GM23338 (cell line): ENCODE data around the gene STIM1. TPM values are rescaled to one million over a fixed set of nuclear protein-coding genes. Genes with fewer than 3 reads are reported as not detected.

ENCODE experiments used
- ATAC-seq: fragments of 200-7000 bp; cut with Tn5 transposase; 3 replicates; pipeline ENCODE4 v1.9.1; 2020
- DNase-seq: peaks from one replicate; pipeline ENCODE4 v3.0.0-alpha.2; 2015; ENCODE audit warnings: low spot score
- H2AFZ ChIP-seq: fragments of 200-600 bp; sonication (generic); 2 replicates; pipeline ENCODE4 v1.8.0; 2016; ENCODE audit warnings: antibody characterized with exemption, mild to moderate bottlenecking, moderate library complexity
- H3F3A ChIP-seq: fragments of 200-600 bp; sonication (generic); replicated peaks from 2 replicates; pipeline ENCODE4 v1.8.0; 2017; ENCODE audit warnings: antibody characterized with exemption, mixed run types, low read depth
- H3K27ac ChIP-seq: fragments of 200-600 bp; sonication (generic); 2 replicates; pipeline ENCODE4 v1.6.1; 2016; ENCODE audit warnings: low read depth
- H3K27me3 ChIP-seq: fragments of 200-600 bp; sonication (generic); 2 replicates; pipeline ENCODE4 v1.8.0; 2016; ENCODE audit warnings: mild to moderate bottlenecking, mixed run types, moderate library complexity; ENCODE audit not compliant: insufficient read depth
- H3K36me3 ChIP-seq: fragments of 200-600 bp; sonication (generic); 2 replicates; pipeline ENCODE4 v1.8.0; 2016; ENCODE audit warnings: mild to moderate bottlenecking; ENCODE audit not compliant: insufficient read depth
- H3K4me1 ChIP-seq: fragments of 200-600 bp; sonication (generic); 2 replicates; pipeline ENCODE4 v1.8.0; 2016; ENCODE audit warnings: mild to moderate bottlenecking, moderate library complexity; ENCODE audit not compliant: insufficient read depth
- H3K4me2 ChIP-seq: fragments of 200-600 bp; sonication (generic); 2 replicates; pipeline ENCODE4 v1.7.1; 2017; ENCODE audit warnings: mixed run types
- H3K4me3 ChIP-seq: fragments of 200-600 bp; sonication (generic); 2 replicates; pipeline ENCODE4 v1.6.1; 2016; ENCODE audit warnings: mixed run types
- H3K79me2 ChIP-seq: fragments of 200-600 bp; sonication (generic); replicated peaks from 2 replicates; pipeline ENCODE4 v1.8.0; 2017; ENCODE audit warnings: mild to moderate bottlenecking; ENCODE audit not compliant: insufficient read depth
- H3K9me2 ChIP-seq: fragments of 200-600 bp; sonication (generic); 2 replicates; pipeline ENCODE4 v1.8.0; 2017; ENCODE audit not compliant: insufficient read depth
- H4K20me1 ChIP-seq: fragments of 200-600 bp; sonication (generic); replicated peaks from 2 replicates; pipeline ENCODE4 v1.8.0; 2017; ENCODE audit warnings: mild to moderate bottlenecking; ENCODE audit not compliant: insufficient read depth
- H3K27ac Mint-ChIP-seq: 2 replicates; pipeline ENCODE4 v1.8.0; 2020; ENCODE audit warnings: inconsistent platforms, mild to moderate bottlenecking, moderate library complexity, mixed read lengths
- H3K27me3 Mint-ChIP-seq: 3 replicates; pipeline ENCODE4 v1.8.0; 2022; ENCODE audit warnings: low read depth, mild to moderate bottlenecking, moderate library complexity, mixed read lengths, inconsistent platforms; ENCODE audit not compliant: insufficient read depth, poor library complexity
- H3K36me3 Mint-ChIP-seq: 3 replicates; pipeline ENCODE4 v1.8.0; 2021; ENCODE audit warnings: low read depth, mild to moderate bottlenecking, inconsistent platforms, moderate library complexity, mixed read lengths
- H3K4me1 Mint-ChIP-seq: 3 replicates; pipeline ENCODE4 v1.8.0; 2020; ENCODE audit warnings: mild to moderate bottlenecking, inconsistent platforms, mixed read lengths
- H3K4me3 Mint-ChIP-seq: 3 replicates; pipeline ENCODE4 v1.8.0; 2021; ENCODE audit warnings: moderate library complexity, mild to moderate bottlenecking, inconsistent platforms, mixed read lengths
- H3K9me3 Mint-ChIP-seq: 3 replicates; pipeline ENCODE4 v1.8.0; 2020; ENCODE audit warnings: moderate library complexity, mild to moderate bottlenecking, inconsistent platforms, mixed read lengths
- ETS1 ChIP-seq: IDR thresholded peaks from 2 replicates; pipeline ENCODE4 v1.6.1; 2016; ENCODE audit warnings: antibody characterized with exemption
- JUNB ChIP-seq: IDR thresholded peaks from one replicate; pipeline ENCODE4 v1.6.1; 2016; ENCODE audit warnings: antibody characterized with exemption; ENCODE audit not compliant: unreplicated experiment
- STAT1 ChIP-seq: IDR thresholded peaks from one replicate; pipeline ENCODE4 v1.6.1; 2016; ENCODE audit warnings: antibody characterized with exemption; ENCODE audit not compliant: unreplicated experiment
- ZNF114 ChIP-seq: fragments of 250-450 bp; sonication (Bioruptor Pico); IDR thresholded peaks from 2 replicates; pipeline ENCODE4 v1.5.0; 2020; ENCODE audit warnings: mild to moderate bottlenecking, moderate library complexity
- polyA plus RNA-seq: library from polyadenylated mRNA; unstranded; fragments of >200 nt; fragmentation: Nextera tagmentation; extraction: Ambion mirVana; gene quantifications from 2 replicates; pipeline ENCODE4 v1.2.1, GENCODE V29; 2016
- total RNA-seq: library from RNA; depleted of rRNA; stranded (reverse); fragments of >200 nt; shearing (Covaris generic); gene quantifications from 2 replicates; pipeline ENCODE4 v1.2.3, GENCODE V29; 2014
- TF ChIP-seq, protein P1 (sequence below): fragments of 250-450 bp; sonication (Bioruptor Pico); IDR thresholded peaks from 2 replicates; pipeline ENCODE4 v1.5.0; 2020; ENCODE audit warnings: mild to moderate bottlenecking, moderate library complexity
- TF ChIP-seq, protein P2 (sequence below), 2 experiments: fragments of 200-600 bp in 1 of 2; sonication (generic) in 1 of 2; conservative IDR thresholded peaks; 2 replicates each; pipeline versions ENCODE4 v1.5.1 to v1.6.1; 2016 to 2017; ENCODE audit warnings: antibody characterized with exemption in 2 of 2, low read depth in 2 of 2, mild to moderate bottlenecking in 2 of 2, moderate library complexity in 1 of 2

STIM1 gene
- total and polyA plus RNA-seq, 2 experiments from 2014 or later = 3.5 to 14.0 TPM

DNA sequence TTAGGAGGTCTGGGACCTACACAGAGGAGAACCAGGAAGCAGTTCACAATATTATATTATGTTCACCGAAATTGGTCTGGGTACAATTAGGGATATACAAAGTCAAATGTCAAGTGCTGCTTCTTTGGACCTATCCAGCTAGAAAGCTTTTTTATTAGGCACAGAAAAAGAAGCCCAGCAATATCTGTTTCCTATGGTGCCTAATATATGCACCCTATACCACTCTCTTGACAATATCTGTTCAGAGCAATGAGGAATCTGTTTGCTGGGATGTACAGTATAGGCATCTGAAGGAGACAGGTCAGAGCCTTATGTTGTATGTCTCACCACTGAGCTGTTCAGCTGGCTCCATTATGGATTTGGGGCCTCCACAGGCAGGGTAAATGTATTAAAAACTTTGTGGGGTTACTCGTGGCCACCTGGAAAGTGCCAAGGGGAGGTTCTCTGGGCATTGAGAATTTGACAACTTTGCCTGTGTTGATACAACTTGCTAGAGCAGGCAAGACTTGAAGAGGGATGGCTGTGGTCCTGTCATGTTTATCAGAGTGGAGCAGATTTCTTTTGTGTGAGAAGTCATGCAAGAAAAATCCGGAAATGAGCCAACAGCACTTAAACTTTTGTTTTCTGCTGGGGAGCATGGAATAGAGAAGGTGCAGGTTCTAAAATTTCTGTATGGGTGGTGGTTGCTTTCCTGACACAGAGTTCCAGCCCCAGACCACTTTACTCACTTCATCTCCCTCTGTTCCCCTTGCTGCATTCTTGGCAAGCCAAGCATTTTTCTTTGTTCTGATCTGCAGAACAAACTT, 10.1 kb downstream of the STIM1 start:
- Histone ChIP-seq H3K27me3 (no peaks in the 10 kb centered on the region), H2AFZ (no peak overlapping the region), H3K4me3 (no peak overlapping the region), H3F3A (no peaks in the 10 kb centered on the region), H3K36me3 (no peaks in the 10 kb centered on the region), H3K4me1 (peaks cover 24% of the 10 kb centered on the region), H3K79me2 (no peaks in the 10 kb centered on the region), H3K4me2 (no peak overlapping the region), H3K9me2 (no peaks in the 10 kb centered on the region), H3K27ac (no peak overlapping the region), H4K20me1 (peaks cover 6% of the 10 kb centered on the region)
- Mint-ChIP-seq H3K27ac (no peak overlapping the region), H3K4me3 (no peak overlapping the region), H3K9me3 (no peaks in the 10 kb centered on the region), H3K4me1 (peaks cover 24% of the 10 kb centered on the region), H3K36me3 (no peaks in the 10 kb centered on the region), H3K27me3 (no peaks in the 10 kb centered on the region)
- peak; percentile 39 for DNase-seq
- no peak for ATAC-seq
- TF ChIP-seq, protein P1, sequence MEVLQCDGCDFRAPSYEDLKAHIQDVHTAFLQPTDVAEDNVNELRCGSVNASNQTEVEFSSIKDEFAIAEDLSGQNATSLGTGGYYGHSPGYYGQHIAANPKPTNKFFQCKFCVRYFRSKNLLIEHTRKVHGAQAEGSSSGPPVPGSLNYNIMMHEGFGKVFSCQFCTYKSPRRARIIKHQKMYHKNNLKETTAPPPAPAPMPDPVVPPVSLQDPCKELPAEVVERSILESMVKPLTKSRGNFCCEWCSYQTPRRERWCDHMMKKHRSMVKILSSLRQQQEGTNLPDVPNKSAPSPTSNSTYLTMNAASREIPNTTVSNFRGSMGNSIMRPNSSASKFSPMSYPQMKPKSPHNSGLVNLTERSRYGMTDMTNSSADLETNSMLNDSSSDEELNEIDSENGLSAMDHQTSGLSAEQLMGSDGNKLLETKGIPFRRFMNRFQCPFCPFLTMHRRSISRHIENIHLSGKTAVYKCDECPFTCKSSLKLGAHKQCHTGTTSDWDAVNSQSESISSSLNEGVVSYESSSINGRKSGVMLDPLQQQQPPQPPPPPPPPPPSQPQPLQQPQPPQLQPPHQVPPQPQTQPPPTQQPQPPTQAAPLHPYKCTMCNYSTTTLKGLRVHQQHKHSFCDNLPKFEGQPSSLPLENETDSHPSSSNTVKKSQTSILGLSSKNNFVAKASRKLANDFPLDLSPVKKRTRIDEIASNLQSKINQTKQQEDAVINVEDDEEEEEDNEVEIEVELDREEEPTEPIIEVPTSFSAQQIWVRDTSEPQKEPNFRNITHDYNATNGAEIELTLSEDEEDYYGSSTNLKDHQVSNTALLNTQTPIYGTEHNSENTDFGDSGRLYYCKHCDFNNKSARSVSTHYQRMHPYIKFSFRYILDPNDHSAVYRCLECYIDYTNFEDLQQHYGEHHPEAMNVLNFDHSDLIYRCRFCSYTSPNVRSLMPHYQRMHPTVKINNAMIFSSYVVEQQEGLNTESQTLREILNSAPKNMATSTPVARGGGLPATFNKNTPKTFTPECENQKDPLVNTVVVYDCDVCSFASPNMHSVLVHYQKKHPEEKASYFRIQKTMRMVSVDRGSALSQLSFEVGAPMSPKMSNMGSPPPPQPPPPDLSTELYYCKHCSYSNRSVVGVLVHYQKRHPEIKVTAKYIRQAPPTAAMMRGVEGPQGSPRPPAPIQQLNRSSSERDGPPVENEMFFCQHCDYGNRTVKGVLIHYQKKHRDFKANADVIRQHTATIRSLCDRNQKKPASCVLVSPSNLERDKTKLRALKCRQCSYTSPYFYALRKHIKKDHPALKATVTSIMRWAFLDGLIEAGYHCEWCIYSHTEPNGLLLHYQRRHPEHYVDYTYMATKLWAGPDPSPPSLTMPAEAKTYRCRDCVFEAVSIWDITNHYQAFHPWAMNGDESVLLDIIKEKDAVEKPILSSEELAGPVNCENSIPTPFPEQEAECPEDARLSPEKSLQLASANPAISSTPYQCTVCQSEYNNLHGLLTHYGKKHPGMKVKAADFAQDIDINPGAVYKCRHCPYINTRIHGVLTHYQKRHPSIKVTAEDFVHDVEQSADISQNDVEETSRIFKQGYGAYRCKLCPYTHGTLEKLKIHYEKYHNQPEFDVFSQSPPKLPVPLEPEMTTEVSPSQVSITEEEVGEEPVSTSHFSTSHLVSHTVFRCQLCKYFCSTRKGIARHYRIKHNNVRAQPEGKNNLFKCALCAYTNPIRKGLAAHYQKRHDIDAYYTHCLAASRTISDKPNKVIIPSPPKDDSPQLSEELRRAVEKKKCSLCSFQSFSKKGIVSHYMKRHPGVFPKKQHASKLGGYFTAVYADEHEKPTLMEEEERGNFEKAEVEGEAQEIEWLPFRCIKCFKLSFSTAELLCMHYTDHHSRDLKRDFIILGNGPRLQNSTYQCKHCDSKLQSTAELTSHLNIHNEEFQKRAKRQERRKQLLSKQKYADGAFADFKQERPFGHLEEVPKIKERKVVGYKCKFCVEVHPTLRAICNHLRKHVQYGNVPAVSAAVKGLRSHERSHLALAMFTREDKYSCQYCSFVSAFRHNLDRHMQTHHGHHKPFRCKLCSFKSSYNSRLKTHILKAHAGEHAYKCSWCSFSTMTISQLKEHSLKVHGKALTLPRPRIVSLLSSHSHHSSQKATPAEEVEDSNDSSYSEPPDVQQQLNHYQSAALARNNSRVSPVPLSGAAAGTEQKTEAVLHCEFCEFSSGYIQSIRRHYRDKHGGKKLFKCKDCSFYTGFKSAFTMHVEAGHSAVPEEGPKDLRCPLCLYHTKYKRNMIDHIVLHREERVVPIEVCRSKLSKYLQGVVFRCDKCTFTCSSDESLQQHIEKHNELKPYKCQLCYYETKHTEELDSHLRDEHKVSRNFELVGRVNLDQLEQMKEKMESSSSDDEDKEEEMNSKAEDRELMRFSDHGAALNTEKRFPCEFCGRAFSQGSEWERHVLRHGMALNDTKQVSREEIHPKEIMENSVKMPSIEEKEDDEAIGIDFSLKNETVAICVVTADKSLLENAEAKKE = no peak
- TF ChIP-seq ETS1 (no peak), ZNF114 (CRISPR knock-in tag) (no peak), JUNB (no peak), STAT1 (no peak)
- TF ChIP-seq, protein P2, sequence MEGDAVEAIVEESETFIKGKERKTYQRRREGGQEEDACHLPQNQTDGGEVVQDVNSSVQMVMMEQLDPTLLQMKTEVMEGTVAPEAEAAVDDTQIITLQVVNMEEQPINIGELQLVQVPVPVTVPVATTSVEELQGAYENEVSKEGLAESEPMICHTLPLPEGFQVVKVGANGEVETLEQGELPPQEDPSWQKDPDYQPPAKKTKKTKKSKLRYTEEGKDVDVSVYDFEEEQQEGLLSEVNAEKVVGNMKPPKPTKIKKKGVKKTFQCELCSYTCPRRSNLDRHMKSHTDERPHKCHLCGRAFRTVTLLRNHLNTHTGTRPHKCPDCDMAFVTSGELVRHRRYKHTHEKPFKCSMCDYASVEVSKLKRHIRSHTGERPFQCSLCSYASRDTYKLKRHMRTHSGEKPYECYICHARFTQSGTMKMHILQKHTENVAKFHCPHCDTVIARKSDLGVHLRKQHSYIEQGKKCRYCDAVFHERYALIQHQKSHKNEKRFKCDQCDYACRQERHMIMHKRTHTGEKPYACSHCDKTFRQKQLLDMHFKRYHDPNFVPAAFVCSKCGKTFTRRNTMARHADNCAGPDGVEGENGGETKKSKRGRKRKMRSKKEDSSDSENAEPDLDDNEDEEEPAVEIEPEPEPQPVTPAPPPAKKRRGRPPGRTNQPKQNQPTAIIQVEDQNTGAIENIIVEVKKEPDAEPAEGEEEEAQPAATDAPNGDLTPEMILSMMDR (conservative IDR thresholded peaks at IDR 0.05; ENCODE audit: low read depth in 2 of 2) = no peak
